Mesothelial cell of epicardium (in vitro differentiated cells): ENCODE data around the gene AP5B1. TPM values are rescaled to one million over a fixed set of nuclear protein-coding genes. Genes with fewer than 3 reads are reported as not detected.

ENCODE experiments used
- DNase-seq, 2 experiments: peaks; one replicate each; pipeline ENCODE4 v3.0.0; 2021; ENCODE audit warnings: low spot score in 2 of 2; ENCODE audit not compliant: unreplicated experiment in 2 of 2
- H3K27ac Mint-ChIP-seq: 2 replicates; pipeline ENCODE4 v1.8.0; 2021; ENCODE audit warnings: mixed read lengths
- H3K27me3 Mint-ChIP-seq: 2 replicates; pipeline ENCODE4 v1.8.0; 2021; ENCODE audit warnings: low read depth, mixed read lengths
- H3K36me3 Mint-ChIP-seq: 2 replicates; pipeline ENCODE4 v1.8.0; 2021; ENCODE audit warnings: mixed read lengths
- H3K4me1 Mint-ChIP-seq: 2 replicates; pipeline ENCODE4 v1.8.0; 2021; ENCODE audit warnings: mixed read lengths
- H3K4me3 Mint-ChIP-seq: 2 replicates; pipeline ENCODE4 v1.8.0; 2021; ENCODE audit warnings: mild to moderate bottlenecking, moderate library complexity, mixed read lengths
- H3K9me3 Mint-ChIP-seq: 2 replicates; pipeline ENCODE4 v1.8.0; 2021; ENCODE audit warnings: mixed read lengths
- total RNA-seq: library from RNA; stranded (reverse); gene quantifications from 3 replicates; pipeline ENCODE4 v1.2.1, GENCODE V29; 2021
- TF ChIP-seq, protein P1 (sequence below): fragments of 200-600 bp; sonication (generic); IDR thresholded peaks from one replicate; pipeline ENCODE4 v1.5.0; 2021; ENCODE audit warnings: antibody characterized with exemption; ENCODE audit not compliant: unreplicated experiment

The AP5B1 gene
- total RNA-seq, 1 donor from 2014 or later: 23.3 TPM

DNA sequence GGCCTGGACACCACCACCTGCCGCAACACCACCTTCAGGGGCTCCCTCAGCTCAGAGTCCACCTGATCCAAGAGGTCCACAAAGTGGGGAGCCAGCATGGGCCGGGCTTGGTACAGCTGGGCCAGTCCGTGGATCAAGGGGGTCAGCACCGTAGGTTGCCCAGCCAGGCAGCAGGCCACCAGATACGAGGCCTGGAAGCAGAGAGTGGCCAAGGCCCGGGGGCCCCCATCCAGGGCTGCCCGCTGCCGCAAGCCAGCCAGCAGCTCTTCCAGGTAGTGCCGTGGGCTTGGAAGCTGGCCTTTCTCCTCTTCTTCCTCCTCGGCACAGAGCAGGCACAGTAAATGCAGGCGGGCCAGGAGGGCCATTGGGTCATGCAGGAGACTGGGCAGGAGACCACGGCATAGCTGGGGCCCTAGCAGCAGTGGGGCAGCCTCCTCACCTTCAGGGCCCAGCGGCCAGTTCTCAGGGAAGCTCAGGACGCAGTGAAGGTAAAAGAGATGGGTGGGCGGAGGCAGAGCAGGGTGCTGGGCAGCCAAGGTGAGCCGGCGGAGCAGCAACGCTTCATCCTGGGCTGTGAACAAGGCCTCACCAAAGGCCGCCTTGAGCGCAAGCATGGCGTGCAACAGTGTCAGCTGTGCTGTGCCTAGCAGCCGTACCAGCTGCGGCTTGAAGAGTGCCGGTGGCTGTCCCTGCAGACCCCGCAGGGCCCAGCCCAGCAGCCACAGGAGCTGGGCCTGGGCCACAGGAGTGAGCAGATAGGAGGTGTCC lies 1.7 kb downstream of the AP5B1 start:
- TF ChIP-seq, protein P1, sequence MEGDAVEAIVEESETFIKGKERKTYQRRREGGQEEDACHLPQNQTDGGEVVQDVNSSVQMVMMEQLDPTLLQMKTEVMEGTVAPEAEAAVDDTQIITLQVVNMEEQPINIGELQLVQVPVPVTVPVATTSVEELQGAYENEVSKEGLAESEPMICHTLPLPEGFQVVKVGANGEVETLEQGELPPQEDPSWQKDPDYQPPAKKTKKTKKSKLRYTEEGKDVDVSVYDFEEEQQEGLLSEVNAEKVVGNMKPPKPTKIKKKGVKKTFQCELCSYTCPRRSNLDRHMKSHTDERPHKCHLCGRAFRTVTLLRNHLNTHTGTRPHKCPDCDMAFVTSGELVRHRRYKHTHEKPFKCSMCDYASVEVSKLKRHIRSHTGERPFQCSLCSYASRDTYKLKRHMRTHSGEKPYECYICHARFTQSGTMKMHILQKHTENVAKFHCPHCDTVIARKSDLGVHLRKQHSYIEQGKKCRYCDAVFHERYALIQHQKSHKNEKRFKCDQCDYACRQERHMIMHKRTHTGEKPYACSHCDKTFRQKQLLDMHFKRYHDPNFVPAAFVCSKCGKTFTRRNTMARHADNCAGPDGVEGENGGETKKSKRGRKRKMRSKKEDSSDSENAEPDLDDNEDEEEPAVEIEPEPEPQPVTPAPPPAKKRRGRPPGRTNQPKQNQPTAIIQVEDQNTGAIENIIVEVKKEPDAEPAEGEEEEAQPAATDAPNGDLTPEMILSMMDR: no peak
- DNase-seq: no peak
- H3K36me3 Mint-ChIP-seq: peaks cover 12% of the 10 kb centered on the region
- H3K4me3 Mint-ChIP-seq: peak overlapping the region; percentile 84
- no peaks in the 10 kb centered on the region for H3K9me3 Mint-ChIP-seq
- peaks cover 10% of the 10 kb centered on the region for H3K4me1 Mint-ChIP-seq
- no peak overlapping the region for H3K27ac Mint-ChIP-seq
- H3K27me3 Mint-ChIP-seq: peaks cover 9% of the 10 kb centered on the region

DNA sequence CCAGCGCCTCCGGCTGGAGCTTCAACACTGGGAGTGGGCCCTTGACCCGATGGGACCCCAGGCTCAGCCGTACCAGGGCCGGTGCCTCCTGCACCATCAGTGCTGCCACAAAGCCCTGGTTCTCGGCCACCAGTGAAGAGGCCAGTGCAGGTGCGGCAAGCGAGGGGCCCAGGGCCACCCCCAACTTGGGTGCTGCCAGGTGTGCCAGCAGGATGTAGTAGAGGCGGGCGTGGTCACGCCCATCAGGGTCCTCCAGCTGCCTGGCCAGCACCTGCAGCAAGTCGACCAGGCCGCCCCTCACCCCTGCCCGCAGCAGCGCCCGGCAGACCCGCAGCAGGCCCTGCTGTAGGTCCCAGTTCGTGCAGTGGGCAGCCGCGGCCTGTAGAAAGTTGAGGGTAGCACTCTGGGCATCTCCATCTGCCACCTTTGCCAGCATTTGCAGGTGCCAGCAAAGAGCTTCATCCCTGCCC lies 2.3 kb downstream of the AP5B1 start:
- H3K4me1 Mint-ChIP-seq: peaks cover 6% of the 10 kb centered on the region
- no peak for DNase-seq
- peaks cover 6% of the 10 kb centered on the region for H3K27me3 Mint-ChIP-seq
- H3K27ac Mint-ChIP-seq: no peak overlapping the region
- peak overlapping the region; percentile 84 for H3K4me3 Mint-ChIP-seq
- no peaks in the 10 kb centered on the region for H3K9me3 Mint-ChIP-seq
- TF ChIP-seq, protein P1: no peak
- H3K36me3 Mint-ChIP-seq: peaks cover 15% of the 10 kb centered on the region

DNA sequence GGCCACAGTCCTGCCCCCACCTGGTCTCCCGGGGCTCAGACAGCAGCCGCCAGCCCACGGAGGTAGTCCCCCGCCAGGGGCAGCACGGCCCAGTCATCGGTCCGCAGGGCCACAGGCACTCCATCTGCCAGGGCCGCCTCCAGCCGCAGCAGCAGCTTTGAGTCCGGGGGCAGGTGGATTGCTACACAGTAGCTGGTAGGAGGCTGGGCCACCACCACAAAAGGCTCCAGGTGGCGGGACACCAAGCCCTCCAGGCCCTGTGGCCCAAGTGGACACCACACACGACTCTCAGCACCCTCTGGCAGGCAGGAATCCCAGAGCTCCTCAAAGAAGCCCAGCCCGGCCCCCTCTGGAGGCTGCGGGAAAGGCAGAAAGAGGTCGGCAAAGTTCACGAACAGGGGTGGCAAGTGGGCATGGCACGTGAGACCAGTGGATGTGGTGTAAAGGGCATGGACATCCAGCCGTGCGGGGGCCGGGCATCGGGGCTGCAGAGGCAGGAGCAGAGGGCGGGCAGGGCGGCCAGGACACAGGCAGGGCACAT lies 2.9 kb downstream of the AP5B1 start:
- Mint-ChIP-seq H3K4me1 (peaks cover 3% of the 10 kb centered on the region), H3K27me3 (peaks cover 2% of the 10 kb centered on the region), H3K9me3 (no peaks in the 10 kb centered on the region), H3K36me3 (peaks cover 15% of the 10 kb centered on the region), H3K4me3 (peak overlapping the region; percentile 24), H3K27ac (no peak overlapping the region)
- TF ChIP-seq, protein P1: no peak
- DNase-seq: no peak

DNA sequence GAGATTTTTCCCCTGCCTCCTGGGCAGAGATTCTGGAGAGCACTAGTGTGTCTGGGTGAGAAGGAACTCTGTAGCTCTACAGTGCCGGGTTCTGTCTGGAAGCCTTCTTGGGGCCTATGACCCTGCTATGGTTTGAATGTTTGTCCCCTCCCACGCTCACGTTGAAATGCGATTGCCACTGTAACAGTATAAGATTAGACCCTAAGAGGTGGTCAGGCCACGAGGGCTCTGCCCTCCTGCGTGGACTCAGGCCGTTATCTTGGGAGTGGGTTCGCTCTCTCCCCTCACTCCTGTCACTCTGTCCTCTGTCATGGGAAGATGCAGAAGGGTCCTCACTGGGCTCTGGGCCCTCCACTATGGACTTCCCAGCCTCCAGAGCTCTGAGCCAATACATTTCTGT lies 3.5 kb downstream of the AP5B1 start:
- DNase-seq: peak in 1 of 2 experiments; percentile 32
- no peaks in the 10 kb centered on the region for H3K9me3 Mint-ChIP-seq
- H3K27ac Mint-ChIP-seq: peak overlapping the region; percentile 53
- TF ChIP-seq, protein P1: no peak
- peaks cover 15% of the 10 kb centered on the region for H3K36me3 Mint-ChIP-seq
- peaks cover 1% of the 10 kb centered on the region for H3K4me1 Mint-ChIP-seq
- no peak overlapping the region for H3K4me3 Mint-ChIP-seq
- no peaks in the 10 kb centered on the region for H3K27me3 Mint-ChIP-seq

DNA sequence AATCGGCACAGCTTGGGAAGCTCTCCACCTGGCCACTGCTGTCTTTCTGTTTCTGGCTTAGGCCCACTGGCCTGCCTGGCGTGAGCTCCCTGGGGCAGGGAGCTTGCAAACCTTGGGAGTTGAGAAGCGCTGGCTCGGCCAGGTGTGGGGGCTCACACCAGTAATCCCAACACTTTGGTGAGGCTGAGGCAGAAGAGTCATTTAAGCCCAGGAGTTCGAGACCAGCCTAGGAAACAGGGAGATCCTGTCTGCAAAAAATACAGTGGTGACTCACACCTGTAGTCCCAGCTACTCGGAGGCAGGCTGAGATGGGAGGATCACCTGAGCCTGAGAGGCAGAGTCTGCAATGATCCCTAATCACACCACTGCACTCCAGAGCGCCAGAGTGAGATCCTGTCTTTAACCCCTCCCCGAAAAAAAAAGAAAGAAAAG lies 4.0 kb downstream of the AP5B1 start:
- Mint-ChIP-seq H3K27ac (peak overlapping the region; percentile 21), H3K27me3 (no peaks in the 10 kb centered on the region), H3K4me1 (peaks cover 1% of the 10 kb centered on the region), H3K4me3 (no peak overlapping the region), H3K9me3 (no peaks in the 10 kb centered on the region), H3K36me3 (peaks cover 15% of the 10 kb centered on the region)
- TF ChIP-seq, protein P1: no peak
- DNase-seq: peak in 1 of 2 experiments; percentile 17
